ENCODE results near the gene SMTN.

The SMTN gene

GRCh38 chr22:31080848-31081649, at the start of gene SMTN:
TSS of gene SMTN (plus strand) at chr22:31081318. CDS start at chr22:31083259, 1,941 bp downstream.
- no peak for TF ChIP-seq CTCF (IDR thresholded peaks at IDR 0.05)
- Histone ChIP-seq H3K9me3 (ENCODE audit: control insufficient read depth, low read length) (no peaks in the 10 kb centered on the region), H3K4me2 (ENCODE audit: low read length) (peak within 1 kb of the TSS; percentile 91), H3K27ac (peak within 1 kb of the TSS; percentile 64), H3K36me3 (ENCODE audit: control insufficient read depth, insufficient read depth, low read length) (no peaks in the 10 kb centered on the region), H3K79me2 (no peaks in the 10 kb centered on the region), H3K27me3 (ENCODE audit: control insufficient read depth, insufficient read depth, low read length) (no peaks in the 10 kb centered on the region), H3K4me3 (ENCODE audit: low read depth, low read length) (peak within 1 kb of the TSS; percentile 81), H2AFZ (peak within 1 kb of the TSS; percentile 77), H3K9ac (no peak within 1 kb of the TSS), H3K4me1 (peaks cover 3% of the 10 kb centered on the region)

- Histone ChIP-seq H3K4me2 (ENCODE audit: low read length) (no peak overlapping the region), H3K9me3 (ENCODE audit: control insufficient read depth, low read length) (no peaks in the 10 kb centered on the region), H3K79me2 (no peaks in the 10 kb centered on the region), H3K4me3 (ENCODE audit: low read depth, low read length) (no peak overlapping the region), H2AFZ (no peak overlapping the region), H3K9ac (no peak overlapping the region), H3K27me3 (ENCODE audit: control insufficient read depth, insufficient read depth, low read length) (no peaks in the 10 kb centered on the region), H3K4me1 (no peaks in the 10 kb centered on the region), H3K36me3 (ENCODE audit: control insufficient read depth, insufficient read depth, low read length) (no peaks in the 10 kb centered on the region), H3K27ac (no peak overlapping the region)
- TF ChIP-seq CTCF (IDR thresholded peaks at IDR 0.05), result no peak
These were observed 44.2 kb upstream of the SMTN start for GRCh38 chr22:31036671-31037550.

DNA sequence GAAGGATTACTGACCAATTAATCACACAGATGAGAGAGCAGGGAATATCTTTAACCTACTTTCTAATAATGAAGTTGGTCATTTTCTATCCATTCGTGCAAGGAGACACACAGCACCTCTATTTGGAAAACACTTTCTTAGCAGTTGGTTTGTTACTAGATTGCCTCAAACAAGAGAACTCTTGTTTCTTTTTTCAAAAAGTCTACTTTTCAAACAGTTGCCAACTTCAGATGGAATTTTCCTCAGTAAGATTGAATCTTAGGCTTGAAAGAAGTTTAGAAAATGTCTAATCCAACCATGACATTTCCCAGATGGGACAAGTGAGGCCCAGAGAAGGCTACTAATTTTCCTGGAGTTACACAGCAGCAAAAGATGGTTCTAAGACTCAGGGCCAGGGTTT, 42.4 kb upstream of the SMTN start:
- H3K9ac ChIP-seq, result no peak overlapping the region

DNA sequence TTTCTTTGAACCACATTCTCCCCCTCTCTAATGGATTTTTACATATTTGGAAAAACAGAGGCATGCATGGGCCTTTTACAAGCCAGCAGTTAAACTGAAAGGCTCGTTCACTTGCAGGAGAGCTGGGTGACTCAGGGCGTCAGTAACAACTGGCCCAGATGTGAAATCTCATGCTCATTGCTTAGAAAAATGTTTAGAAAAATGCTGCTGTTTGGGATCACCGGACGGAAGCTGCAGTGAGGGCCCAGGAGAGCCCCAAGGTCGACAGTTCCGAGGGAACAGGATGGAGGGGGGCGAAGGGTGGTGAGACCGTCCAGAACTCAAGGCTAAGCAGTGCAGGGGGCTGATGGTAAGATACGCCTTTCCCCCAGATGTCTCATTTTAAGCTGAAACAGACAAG, 41.7 kb upstream of the SMTN start:
- peak overlapping the region; percentile 29 for H3K27ac ChIP-seq
- H3K27me3 ChIP-seq (ENCODE audit: control insufficient read depth, insufficient read depth, low read length), result no peaks in the 10 kb centered on the region
- H3K79me2 ChIP-seq, result no peaks in the 10 kb centered on the region
- no peak for TF ChIP-seq CTCF (IDR thresholded peaks at IDR 0.05)
- no peaks in the 10 kb centered on the region for H3K9me3 ChIP-seq (ENCODE audit: control insufficient read depth, low read length)
- H3K4me3 ChIP-seq (ENCODE audit: low read depth, low read length), result no peak overlapping the region
- no peak overlapping the region for H3K9ac ChIP-seq
- no peak overlapping the region for H3K4me2 ChIP-seq (ENCODE audit: low read length)
- no peaks in the 10 kb centered on the region for H3K36me3 ChIP-seq (ENCODE audit: control insufficient read depth, insufficient read depth, low read length)
- no peak overlapping the region for H2AFZ ChIP-seq
- no peaks in the 10 kb centered on the region for H3K4me1 ChIP-seq

More for the DNA sequence above, 42.4 kb upstream of the SMTN start:
- Histone ChIP-seq H3K4me3 (ENCODE audit: low read depth, low read length) (no peak overlapping the region), H3K36me3 (ENCODE audit: control insufficient read depth, insufficient read depth, low read length) (no peaks in the 10 kb centered on the region), H3K4me2 (ENCODE audit: low read length) (no peak overlapping the region), H3K4me1 (no peaks in the 10 kb centered on the region), H2AFZ (no peak overlapping the region), H3K27ac (no peak overlapping the region), H3K79me2 (no peaks in the 10 kb centered on the region), H3K27me3 (ENCODE audit: control insufficient read depth, insufficient read depth, low read length) (no peaks in the 10 kb centered on the region), H3K9me3 (ENCODE audit: control insufficient read depth, low read length) (no peaks in the 10 kb centered on the region)
- no peak for TF ChIP-seq CTCF (IDR thresholded peaks at IDR 0.05)
